ENCODE measurements around the gene C16orf96. TPM values are rescaled to one million over a fixed set of nuclear protein-coding genes. Genes with fewer than 3 reads are reported as not detected.
A peak's percentile ranks its signal among the peaks of the same experiment; 100 is the strongest.

The C16orf96 gene
- total and polyA plus RNA-seq, 2 donors (not counting 3 experiments of a cell fraction or from before 2014, with no cell fraction given), result not detected

GRCh38 chr16:4624827-4625559 is 68.9 kb downstream of the C16orf96 start:
- CTCF ChIA-PET, result interaction anchor here (0.6 to 1.9 kb wide), 21 partner anchors 8 to 331 kb away, joined by 3 to 16 read pairs (median 5); partner anchors contain the start of genes ANKS3 and DNAAF8
- peaks cover 44% of the 10 kb centered on the region for H3K79me2 ChIP-seq (ENCODE audit: control insufficient read depth, insufficient read depth, low read length)
- H3K9me3 ChIP-seq (replicated peaks; ENCODE audit: control insufficient read depth, insufficient read depth, low read length), result no peaks in the 10 kb centered on the region
- dilution Hi-C loops (cut with MboI; ENCODE audit: extremely low pct_ligation_motif_present, low sequenced_read_pairs) (no loop called here), intact Hi-C loops (cut with micrococcal nuclease) (loop anchor here (1.0 to 2.0 kb wide), 4 partner anchors 9 to 109 kb away; partner anchors contain the start of genes ANKS3, DNAAF8 and NUDT16L1)
- FAIRE-seq, result peak; percentile 4
- peak; percentile 74 for DNase-seq (ENCODE audit: low read depth, low spot score)
- peak overlapping the region; percentile 90 for H3K9ac ChIP-seq (replicated peaks; ENCODE audit: extremely low read depth, insufficient read depth, low read length)
- POLR2A ChIA-PET, result interaction anchor here (2.4 kb wide), 1 partner anchor 9 kb away, joined by 10 read pairs; no protein-coding TSS in a partner anchor
- H4K20me1 ChIP-seq (replicated peaks; ENCODE audit: control insufficient read depth, extremely low read depth, insufficient read depth, low read length), result no peaks in the 10 kb centered on the region
- no peak for TF ChIP-seq MAX (IDR thresholded peaks at IDR 0.05; ENCODE audit: insufficient read depth, insufficient read length)
- no peak for TF ChIP-seq JUN (IDR thresholded peaks at IDR 0.05; ENCODE audit: borderline replicate concordance, insufficient read depth, insufficient read length, low read depth)
- TF ChIP-seq MYC (IDR thresholded peaks at IDR 0.05; ENCODE audit: low read depth, low read length), result no peak
- peak; percentile 96 for TF ChIP-seq POLR2A (IDR thresholded peaks at IDR 0.05; ENCODE audit: low read depth, low read length)
- peak; percentile 82 for TF ChIP-seq POLR2AphosphoS5 (IDR thresholded peaks at IDR 0.05; ENCODE audit: insufficient read depth, low read depth, low read length)
- TF ChIP-seq, protein P1, sequence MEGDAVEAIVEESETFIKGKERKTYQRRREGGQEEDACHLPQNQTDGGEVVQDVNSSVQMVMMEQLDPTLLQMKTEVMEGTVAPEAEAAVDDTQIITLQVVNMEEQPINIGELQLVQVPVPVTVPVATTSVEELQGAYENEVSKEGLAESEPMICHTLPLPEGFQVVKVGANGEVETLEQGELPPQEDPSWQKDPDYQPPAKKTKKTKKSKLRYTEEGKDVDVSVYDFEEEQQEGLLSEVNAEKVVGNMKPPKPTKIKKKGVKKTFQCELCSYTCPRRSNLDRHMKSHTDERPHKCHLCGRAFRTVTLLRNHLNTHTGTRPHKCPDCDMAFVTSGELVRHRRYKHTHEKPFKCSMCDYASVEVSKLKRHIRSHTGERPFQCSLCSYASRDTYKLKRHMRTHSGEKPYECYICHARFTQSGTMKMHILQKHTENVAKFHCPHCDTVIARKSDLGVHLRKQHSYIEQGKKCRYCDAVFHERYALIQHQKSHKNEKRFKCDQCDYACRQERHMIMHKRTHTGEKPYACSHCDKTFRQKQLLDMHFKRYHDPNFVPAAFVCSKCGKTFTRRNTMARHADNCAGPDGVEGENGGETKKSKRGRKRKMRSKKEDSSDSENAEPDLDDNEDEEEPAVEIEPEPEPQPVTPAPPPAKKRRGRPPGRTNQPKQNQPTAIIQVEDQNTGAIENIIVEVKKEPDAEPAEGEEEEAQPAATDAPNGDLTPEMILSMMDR (IDR thresholded peaks at IDR 0.05; ENCODE audit: extremely low read depth in 1 of 2, insufficient read depth in 1 of 2, low read depth in 1 of 2, low read length in 2 of 2), result no peak
- peak overlapping the region; percentile 64 to 77 (median 69) for H3K4me3 ChIP-seq (replicated peaks in 1 of 3; ENCODE audit: insufficient read depth in 1 of 3, low read depth in 1 of 3, low read length in 3 of 3)
- H3K36me3 ChIP-seq (ENCODE audit: control insufficient read depth in 2 of 2, extremely low read depth in 1 of 2, insufficient read depth in 2 of 2, low read length in 2 of 2), result no peaks in the 10 kb centered on the region
- no peaks in the 10 kb centered on the region for H3K27me3 ChIP-seq (ENCODE audit: control insufficient read depth in 2 of 2, insufficient read depth in 2 of 2, low read length in 2 of 2)
- peak overlapping the region; percentile 80 for H3K27ac ChIP-seq (ENCODE audit: insufficient read depth, low read depth, low read length)
- H3K9me1 ChIP-seq (replicated peaks; ENCODE audit: control insufficient read depth, extremely low read depth, insufficient read depth, low read length), result no peaks in the 10 kb centered on the region
- H3K4me2 ChIP-seq (ENCODE audit: insufficient read depth, low read length), result peak overlapping the region; percentile 87
- BruUV-seq (replicated peaks), result TSS peak; percentile 39
- peaks cover 10% of the 10 kb centered on the region for H3K4me1 ChIP-seq (ENCODE audit: control insufficient read depth, extremely low read depth, insufficient read depth, low read length)
- H2AFZ ChIP-seq (ENCODE audit: low read depth, low read length), result peak overlapping the region; percentile 75

Measured in endothelial cell of umbilical vein (primary cell).